NOMO-1 (cell line): ENCODE measurements around the gene FILIP1L.

Source experiments
- DNase-seq, 2 experiments: peaks; one replicate each; lab custom pipeline; 2025; ENCODE audit not compliant: unreplicated experiment in 2 of 2; lab: John Stamatoyannopoulos, UW

The FILIP1L gene

DNA sequence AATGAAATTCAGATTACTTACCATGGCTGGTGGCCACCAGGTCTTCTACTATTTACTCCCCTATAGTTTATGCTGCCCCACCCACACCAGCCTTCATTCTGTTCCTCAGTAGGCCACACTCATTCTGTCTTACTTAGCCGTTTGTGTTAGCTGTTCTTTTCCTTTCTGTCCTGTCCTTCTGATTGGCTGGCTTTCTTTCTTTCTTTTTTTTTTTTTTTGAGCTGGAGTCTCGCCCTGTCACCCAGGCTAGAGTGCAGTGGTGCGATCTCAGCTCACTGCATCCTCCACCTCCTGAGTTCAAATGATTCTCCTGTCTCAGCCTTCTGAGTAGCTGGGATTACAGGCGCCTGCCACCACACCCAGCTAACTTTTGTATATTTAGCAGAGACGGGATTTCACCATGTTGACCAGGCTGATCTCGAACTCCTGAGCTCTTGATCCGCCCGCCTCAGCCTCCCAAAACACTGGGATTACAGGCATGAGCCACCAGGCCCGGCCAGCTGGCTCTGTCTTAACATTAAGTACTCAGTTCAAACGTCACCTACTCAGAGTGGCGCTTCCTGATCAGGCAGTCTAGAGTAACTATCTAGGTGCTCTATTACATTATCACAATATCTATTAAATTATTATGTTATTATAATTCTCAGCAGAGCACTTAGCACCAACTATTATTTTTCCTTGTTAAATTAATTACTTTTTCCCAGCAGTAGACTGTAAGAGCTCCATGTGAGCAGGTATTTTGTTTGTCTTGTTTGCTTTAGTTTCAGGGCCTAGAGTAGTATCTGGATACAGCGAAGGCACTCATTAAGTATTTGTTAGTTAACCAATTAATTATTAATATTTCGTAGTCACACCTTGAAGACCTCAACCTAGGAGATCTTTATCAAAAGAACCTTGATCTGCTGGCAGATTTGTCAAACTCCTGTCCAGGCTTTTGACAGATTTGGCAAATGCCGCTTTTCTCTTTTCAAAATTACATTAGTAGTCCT is 290.3 kb downstream of the FILIP1L start:
- DNase-seq = no peak

DNA sequence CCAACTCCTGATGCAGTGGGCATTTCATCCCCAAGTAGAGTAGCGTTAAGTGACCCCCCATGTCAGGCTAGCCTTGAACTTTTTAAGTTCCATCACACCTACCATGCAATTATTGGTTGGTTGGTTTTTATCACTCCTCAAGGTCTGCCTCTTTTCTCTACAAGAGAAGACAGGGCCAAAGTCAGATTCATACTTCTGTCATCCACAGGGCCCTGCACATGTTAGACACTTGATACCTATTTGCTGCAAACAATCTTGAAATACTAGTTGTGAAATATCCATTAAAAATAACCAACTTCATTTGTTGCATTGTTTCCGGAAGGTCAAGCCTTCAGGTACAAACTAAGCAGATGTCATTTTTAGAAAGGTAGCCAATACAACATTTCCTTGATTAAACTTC is 295.5 kb downstream of the FILIP1L start:
- DNase-seq = no peak

DNA sequence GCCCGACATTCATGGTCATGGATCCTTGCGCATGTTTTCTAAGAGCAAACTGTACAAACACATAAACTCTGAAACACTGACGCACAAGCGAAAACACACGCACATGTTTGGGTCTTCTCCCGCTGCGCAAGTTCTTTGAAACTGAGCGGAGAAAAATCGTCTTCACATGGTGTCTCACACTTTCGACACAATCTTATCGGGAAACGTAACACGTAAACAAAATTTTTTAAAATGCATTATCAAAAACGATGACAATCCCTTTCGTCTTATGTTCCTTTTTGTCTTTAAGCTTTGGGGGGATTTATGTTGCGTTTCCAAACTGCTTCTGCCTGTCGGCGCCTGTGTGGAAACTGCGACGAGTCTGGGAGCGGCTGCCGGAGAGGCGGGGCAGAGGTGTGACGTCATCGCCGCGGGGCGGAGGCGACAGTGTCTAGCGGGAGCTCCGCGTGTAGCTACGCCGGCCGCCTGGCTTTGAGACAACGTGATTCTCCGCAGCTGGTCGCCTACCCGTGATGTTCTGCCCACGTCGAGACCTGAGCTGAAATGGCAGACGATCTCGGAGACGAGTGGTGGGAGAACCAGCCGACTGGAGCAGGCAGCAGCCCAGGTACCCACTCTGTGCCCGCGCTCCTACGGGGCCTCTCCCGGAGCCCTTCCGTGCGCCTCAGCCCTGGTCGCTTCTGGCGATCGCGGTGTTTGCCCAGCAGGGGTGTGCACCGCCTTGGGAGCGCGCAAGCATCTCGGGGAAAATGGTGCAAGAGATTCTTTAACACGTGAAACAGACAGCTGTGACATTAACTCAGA is 296.7 kb downstream of the FILIP1L start, which contains the start of gene CMSS1:
Gene CMSS1 (plus strand): TSS at position 426 of the 804 bp plus-strand sequence.
- DNase-seq = peak; percentile 82 to 85

DNA sequence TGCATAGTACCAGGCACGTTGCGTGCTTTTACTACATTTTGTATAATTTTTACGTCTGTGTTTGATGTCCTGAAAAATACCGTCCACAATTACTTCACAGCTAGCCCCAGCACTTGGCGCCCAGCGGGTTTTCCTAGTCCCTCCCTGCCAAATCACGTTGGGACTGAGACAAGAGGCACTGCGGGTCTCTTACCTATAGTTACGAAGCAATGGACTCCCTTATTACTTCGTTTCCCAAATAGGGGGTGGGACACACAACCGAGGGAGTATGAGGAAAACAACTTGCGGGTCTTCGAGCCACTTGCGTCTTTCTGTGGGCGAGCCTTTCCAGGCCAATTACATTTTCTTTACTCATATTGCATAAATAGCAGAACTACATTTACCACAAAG is 297.3 kb downstream of the FILIP1L start:
- DNase-seq = no peak

DNA sequence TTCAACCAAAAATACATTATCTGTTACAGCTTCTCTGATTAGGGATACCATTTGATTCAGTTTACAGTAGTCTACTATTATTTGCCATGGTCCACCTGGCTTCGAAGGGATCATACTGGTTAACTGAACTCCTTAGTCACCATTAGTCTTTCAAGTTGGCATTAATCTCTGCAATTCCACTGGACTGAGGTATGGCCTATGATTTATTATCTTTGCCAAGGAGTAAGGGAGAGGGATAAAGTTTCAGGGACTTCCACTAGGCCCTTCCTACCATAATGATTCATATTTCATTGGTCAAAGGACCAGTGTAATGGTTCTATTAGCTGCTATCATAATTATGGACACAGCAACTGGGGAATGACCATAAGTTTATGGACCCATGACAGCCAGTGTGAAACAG is 303.9 kb downstream of the FILIP1L start:
- DNase-seq = no peak

DNA sequence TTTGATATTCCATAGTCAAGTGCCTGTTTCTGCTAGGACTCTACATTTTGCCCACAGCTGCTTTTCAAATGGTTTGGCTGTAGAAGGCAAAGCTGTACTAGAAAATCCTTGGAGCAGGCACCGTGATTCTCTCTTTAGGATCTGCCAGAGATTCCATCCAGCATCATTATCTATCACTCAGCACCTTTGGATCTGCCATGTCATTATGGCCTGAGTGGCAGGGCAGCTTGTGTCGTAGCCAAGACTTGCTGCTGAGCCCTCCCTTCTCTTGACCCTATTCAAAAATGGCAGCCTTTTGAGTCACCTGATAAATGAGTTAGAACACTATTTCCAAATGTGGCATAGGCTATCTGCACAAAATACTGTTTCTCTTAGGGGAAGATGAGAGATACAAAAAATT is 304.7 kb downstream of the FILIP1L start:
- DNase-seq = no peak

DNA sequence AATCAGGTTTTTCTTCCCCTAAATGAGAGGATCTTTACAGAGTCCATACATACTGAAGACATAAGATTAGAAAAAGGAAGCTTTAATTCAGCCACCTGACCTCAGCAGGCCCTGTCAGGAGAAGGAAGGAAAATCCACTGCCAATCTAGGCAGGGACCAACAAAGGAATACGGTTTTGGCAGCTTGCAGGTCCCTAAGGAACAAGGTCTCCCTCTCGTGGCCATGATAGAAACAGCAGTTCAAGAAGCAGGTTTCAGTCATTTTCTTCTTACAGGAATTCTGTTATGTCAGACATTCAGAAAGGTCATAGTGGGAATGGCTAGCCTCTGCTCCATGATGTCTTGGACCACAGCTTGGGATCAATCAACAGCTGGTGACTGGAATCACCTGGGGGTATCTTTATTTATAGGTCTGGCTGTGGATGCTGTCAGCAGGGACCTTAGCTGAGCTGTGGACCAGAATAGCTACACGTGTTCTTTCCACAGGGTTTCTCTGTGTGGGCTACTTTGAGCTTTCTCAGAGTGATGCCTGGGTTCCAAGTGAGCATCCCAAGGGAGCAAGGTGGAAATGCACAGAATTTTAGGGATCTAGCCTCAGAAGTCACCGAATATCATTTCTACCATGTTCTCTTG is 306.0 kb downstream of the FILIP1L start:
- DNase-seq = peak; percentile 16 to 20

DNA sequence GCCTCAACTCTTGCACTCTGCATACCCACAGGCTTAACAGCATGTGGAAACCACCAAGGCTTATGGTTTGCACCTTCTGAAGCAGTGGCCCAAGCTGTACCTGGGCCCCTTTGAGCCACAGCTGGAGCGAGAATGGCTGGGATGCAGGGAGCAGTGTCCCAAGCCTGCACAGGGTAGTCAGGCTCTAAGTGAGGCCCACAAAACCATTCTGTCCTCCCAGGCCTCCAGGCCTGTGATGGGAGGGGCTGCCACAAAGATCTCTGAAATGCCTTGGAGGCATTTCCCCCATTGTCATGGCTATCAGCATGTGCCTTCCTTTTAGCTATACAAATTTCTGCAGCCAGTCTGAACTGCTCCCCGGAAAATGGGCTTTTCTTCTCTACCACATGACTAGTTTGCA is 309.1 kb downstream of the FILIP1L start:
- no peak for DNase-seq

DNA sequence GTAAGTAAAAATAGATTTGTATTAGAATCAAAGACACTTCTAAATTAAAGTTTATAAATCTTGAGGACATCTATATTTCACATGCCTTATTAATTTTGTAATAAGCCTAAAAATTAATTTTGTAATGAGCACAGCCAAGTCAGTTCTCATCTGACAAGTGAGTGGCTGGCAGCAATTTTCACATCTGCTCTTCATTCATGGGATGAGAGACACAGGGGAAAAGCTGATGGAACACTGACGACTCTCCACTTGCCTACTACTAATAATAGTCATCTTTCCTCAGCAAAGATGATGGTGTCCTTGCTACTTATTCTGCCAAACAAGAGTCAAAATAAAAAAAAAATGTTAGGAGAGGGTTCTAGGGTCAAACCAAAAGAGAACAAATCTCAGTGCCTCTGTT is 311.0 kb downstream of the FILIP1L start:
- DNase-seq = no peak

DNA sequence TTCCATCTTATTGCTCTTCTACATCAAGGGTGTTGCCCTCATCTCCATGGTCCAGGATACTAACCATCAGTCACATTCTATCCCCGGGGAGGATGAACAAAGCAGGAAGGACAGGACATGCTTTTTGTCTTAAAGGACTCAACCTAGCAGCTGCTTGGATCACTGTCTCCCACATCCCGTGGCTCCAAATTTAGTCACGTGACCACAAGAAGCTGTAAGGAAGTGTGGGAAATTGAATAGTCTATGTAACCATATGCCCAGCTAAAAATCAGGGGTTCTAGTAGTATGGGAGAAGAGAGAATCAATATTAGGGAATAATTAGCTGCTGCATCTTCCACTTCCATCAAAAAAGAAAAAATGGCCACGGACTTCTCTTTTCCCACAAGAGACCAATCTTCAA is 314.9 kb downstream of the FILIP1L start:
- DNase-seq = no peak

DNA sequence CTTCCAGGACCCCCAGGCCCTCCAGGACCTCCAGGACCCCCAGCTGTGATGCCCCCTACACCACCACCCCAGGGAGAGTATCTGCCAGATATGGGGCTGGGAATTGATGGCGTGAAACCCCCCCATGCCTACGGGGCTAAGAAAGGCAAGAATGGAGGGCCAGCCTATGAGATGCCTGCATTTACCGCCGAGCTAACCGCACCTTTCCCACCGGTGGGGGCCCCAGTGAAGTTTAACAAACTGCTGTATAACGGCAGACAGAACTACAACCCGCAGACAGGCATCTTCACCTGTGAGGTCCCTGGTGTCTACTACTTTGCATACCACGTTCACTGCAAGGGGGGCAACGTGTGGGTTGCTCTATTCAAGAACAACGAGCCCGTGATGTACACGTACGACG is 318.7 kb downstream of the FILIP1L start:
- DNase-seq = no peak

DNA sequence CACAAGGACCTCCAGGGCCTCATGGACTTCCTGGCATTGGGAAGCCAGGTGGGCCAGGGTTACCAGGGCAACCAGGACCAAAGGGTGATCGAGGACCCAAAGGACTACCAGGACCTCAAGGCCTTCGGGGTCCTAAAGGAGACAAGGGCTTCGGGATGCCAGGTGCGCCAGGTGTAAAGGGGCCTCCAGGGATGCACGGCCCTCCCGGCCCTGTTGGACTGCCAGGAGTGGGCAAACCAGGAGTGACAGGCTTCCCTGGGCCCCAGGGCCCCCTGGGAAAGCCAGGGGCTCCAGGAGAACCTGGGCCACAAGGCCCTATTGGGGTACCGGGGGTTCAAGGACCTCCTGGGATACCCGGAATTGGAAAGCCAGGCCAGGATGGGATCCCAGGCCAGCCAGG is 319.8 kb downstream of the FILIP1L start:
- DNase-seq = no peak

DNA sequence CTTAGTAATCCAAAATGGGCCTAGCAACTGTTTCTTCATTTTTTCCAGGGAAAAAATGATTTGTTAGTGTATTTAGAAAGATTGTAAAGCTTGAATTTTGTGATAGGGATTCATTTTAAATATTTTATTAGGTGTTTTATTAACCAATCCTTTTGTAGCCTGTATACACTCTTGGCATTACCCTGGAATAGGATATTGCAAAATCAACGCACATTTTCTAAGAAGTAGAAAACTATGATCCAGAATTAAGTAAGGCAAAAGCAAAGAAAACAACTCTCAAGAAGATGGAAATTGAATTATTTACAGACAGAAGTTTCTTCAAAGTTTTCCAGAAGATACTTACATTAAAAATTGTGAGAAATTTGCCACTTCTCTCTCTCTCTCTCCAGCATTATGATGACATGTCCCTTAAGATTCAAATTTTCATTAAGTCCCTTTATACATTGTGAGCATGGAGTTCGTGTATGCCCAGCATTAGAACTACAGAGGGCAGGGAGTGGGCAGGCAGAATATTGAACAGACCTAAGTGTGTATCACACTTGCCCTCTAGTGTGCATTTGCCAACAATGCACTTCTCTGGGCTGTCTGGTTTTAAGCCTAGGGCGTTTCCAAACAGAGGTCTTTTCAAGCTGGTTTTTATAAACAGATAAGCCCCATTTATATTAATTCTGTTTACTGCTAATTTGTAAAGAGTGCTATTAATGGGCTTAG is 325.1 kb downstream of the FILIP1L start:
- peak in 1 of 2 experiments; percentile 19 for DNase-seq
